IPS DF 6.9 (cell line): ENCODE results near the gene USP13.
"Not testable (repeated sequence)": the region's sequence is repeated elsewhere in the genome, so short reads cannot be mapped to it uniquely, and the experiment has no call there.

ENCODE experiments used
- DNase-seq: peaks from one replicate; pipeline ENCODE4 v3.0.0-alpha.2; 2013; ENCODE audit warnings: low read depth, low spot score
- H3K27ac ChIP-seq: one replicate; pipeline ENCODE4 v1.5.1; 2013; ENCODE audit warnings: low read length, control low read depth
- H3K27me3 ChIP-seq: 2 replicates; pipeline ENCODE4 v1.6.1; 2013; ENCODE audit warnings: mild to moderate bottlenecking, low read length; ENCODE audit not compliant: control insufficient read depth, insufficient read depth
- H3K36me3 ChIP-seq: 2 replicates; pipeline ENCODE4 v1.6.1; 2013; ENCODE audit warnings: low read length; ENCODE audit not compliant: control insufficient read depth, insufficient read depth
- H3K4me1 ChIP-seq: 2 replicates; pipeline ENCODE4 v1.6.1; 2013; ENCODE audit warnings: low read length; ENCODE audit not compliant: control insufficient read depth, insufficient read depth
- H3K4me3 ChIP-seq: 2 replicates; pipeline ENCODE4 v1.5.1; 2013; ENCODE audit warnings: mild to moderate bottlenecking, low read length
- H3K9me3 ChIP-seq: 2 replicates; pipeline ENCODE4 v1.6.1; 2013; ENCODE audit warnings: low read length, inconsistent platforms; ENCODE audit not compliant: control insufficient read depth, insufficient read depth
- WGBS: extraction: QIAGEN DNeasy Blood & Tissue Kit; methylation state at CpG from one replicate; pipeline ENCODE4 v1.1.7; 2013; ENCODE audit warnings: mixed read lengths, missing lambda C conversion rate; ENCODE audit not compliant: insufficient read length, insufficient coverage; 5-methylcytosine and 5-hydroxymethylcytosine counted together

Gene USP13

GRCh38 chr3:179782841-179783240 is 130.0 kb downstream of the USP13 start:
- H3K36me3 ChIP-seq, H3K27ac ChIP-seq, H3K9me3 ChIP-seq, H3K4me3 ChIP-seq, H3K4me1 ChIP-seq, H3K27me3 ChIP-seq, DNase-seq: not testable (repeated sequence)
- WGBS = no CpG with 5 or more reads among the region's 5 CpGs

- H3K36me3 ChIP-seq = no peaks in the 10 kb centered on the region
- no peak overlapping the region for H3K27ac ChIP-seq
- no peaks in the 10 kb centered on the region for H3K27me3 ChIP-seq
- no peaks in the 10 kb centered on the region for H3K9me3 ChIP-seq
- no peak for DNase-seq
- no CpG with 5 or more reads among the region's 1 CpG for WGBS
- no peak overlapping the region for H3K4me3 ChIP-seq
- H3K4me1 ChIP-seq = no peaks in the 10 kb centered on the region
These were observed 136.2 kb downstream of the USP13 start for GRCh38 chr3:179788996-179789395.

- DNase-seq = no peak
- Histone ChIP-seq H3K4me1 (no peaks in the 10 kb centered on the region), H3K9me3 (no peaks in the 10 kb centered on the region), H3K27ac (no peak overlapping the region), H3K4me3 (no peak overlapping the region), H3K36me3 (no peaks in the 10 kb centered on the region), H3K27me3 (no peaks in the 10 kb centered on the region)
- no CpG with 5 or more reads among the region's 3 CpGs for WGBS
These were observed 139.0 kb downstream of the USP13 start for GRCh38 chr3:179791793-179792192.

- Histone ChIP-seq H3K36me3 (no peaks in the 10 kb centered on the region), H3K9me3 (no peaks in the 10 kb centered on the region), H3K27ac (no peak overlapping the region), H3K4me1 (no peaks in the 10 kb centered on the region), H3K4me3 (no peak overlapping the region), H3K27me3 (no peaks in the 10 kb centered on the region)
- WGBS = no CpG with 5 or more reads among the region's 4 CpGs
- no peak for DNase-seq
These were observed 141.5 kb downstream of the USP13 start for GRCh38 chr3:179794355-179794754.

- H3K4me3 ChIP-seq = no peak overlapping the region
- DNase-seq = no peak
- H3K4me1 ChIP-seq = no peaks in the 10 kb centered on the region
- no CpG with 5 or more reads among the region's 4 CpGs for WGBS
- no peaks in the 10 kb centered on the region for H3K36me3 ChIP-seq
- H3K9me3 ChIP-seq = no peaks in the 10 kb centered on the region
- no peaks in the 10 kb centered on the region for H3K27me3 ChIP-seq
- no peak overlapping the region for H3K27ac ChIP-seq
These were observed 143.6 kb downstream of the USP13 start for GRCh38 chr3:179796421-179796820.

GRCh38 chr3:179797192-179797591 is 144.4 kb downstream of the USP13 start:
- H3K27me3 ChIP-seq = no peaks in the 10 kb centered on the region
- H3K9me3 ChIP-seq = no peaks in the 10 kb centered on the region
- no peaks in the 10 kb centered on the region for H3K36me3 ChIP-seq
- H3K4me1 ChIP-seq = no peaks in the 10 kb centered on the region
- no peak overlapping the region for H3K27ac ChIP-seq
- H3K4me3 ChIP-seq = no peak overlapping the region
- DNase-seq = no peak
- no CpG with 5 or more reads among the region's 1 CpG for WGBS

- Histone ChIP-seq H3K9me3 (no peaks in the 10 kb centered on the region), H3K4me1 (no peaks in the 10 kb centered on the region), H3K36me3 (no peaks in the 10 kb centered on the region), H3K27me3 (no peaks in the 10 kb centered on the region), H3K4me3 (no peak overlapping the region), H3K27ac (no peak overlapping the region)
- no peak for DNase-seq
These were observed 148.4 kb downstream of the USP13 start for GRCh38 chr3:179801263-179801662.

GRCh38 chr3:179801856-179802255 is 149.0 kb downstream of the USP13 start:
- no peaks in the 10 kb centered on the region for H3K9me3 ChIP-seq
- DNase-seq = no peak
- no peaks in the 10 kb centered on the region for H3K27me3 ChIP-seq
- H3K4me3 ChIP-seq = no peak overlapping the region
- no peaks in the 10 kb centered on the region for H3K36me3 ChIP-seq
- no peaks in the 10 kb centered on the region for H3K4me1 ChIP-seq
- WGBS = no CpG with 5 or more reads among the region's 4 CpGs
- no peak overlapping the region for H3K27ac ChIP-seq

GRCh38 chr3:179806177-179806576 is 153.3 kb downstream of the USP13 start:
- DNase-seq = no peak
- WGBS = no CpG with 5 or more reads among the region's 5 CpGs
- Histone ChIP-seq H3K9me3 (no peaks in the 10 kb centered on the region), H3K27me3 (no peaks in the 10 kb centered on the region), H3K4me1 (no peaks in the 10 kb centered on the region), H3K36me3 (no peaks in the 10 kb centered on the region), H3K27ac (no peak overlapping the region), H3K4me3 (no peak overlapping the region)

GRCh38 chr3:179807588-179807987 is 154.7 kb downstream of the USP13 start:
- Histone ChIP-seq H3K4me3 (no peak overlapping the region), H3K4me1 (no peaks in the 10 kb centered on the region), H3K27ac (no peak overlapping the region), H3K36me3 (no peaks in the 10 kb centered on the region), H3K9me3 (no peaks in the 10 kb centered on the region), H3K27me3 (no peaks in the 10 kb centered on the region)
- WGBS = no CpG with 5 or more reads among the region's 14 CpGs
- no peak for DNase-seq

- Histone ChIP-seq H3K9me3 (no peaks in the 10 kb centered on the region), H3K4me1 (no peaks in the 10 kb centered on the region), H3K27me3 (no peaks in the 10 kb centered on the region), H3K4me3 (no peak overlapping the region), H3K27ac (no peak overlapping the region), H3K36me3 (no peaks in the 10 kb centered on the region)
- no peak for DNase-seq
These were observed 156.8 kb downstream of the USP13 start for GRCh38 chr3:179809639-179810038.
